GM13977 (cell line): ENCODE measurements around the gene KCNMB1.

Experiments
- DNase-seq: peaks from one replicate; pipeline ENCODE4 v3.0.0; 2012; ENCODE audit warnings: low spot score
- CTCF ChIP-seq: IDR thresholded peaks from 2 replicates; pipeline ENCODE4 v1.5.1; 2012; ENCODE audit warnings: mild to moderate bottlenecking, control low read depth; ENCODE audit not compliant: insufficient read depth; ENCODE audit errors: extremely low read depth, missing control alignments
- in situ Hi-C: fragments of 300-500 bp; cut with MboI; formaldehyde crosslinking; loops from one replicate; pipeline ENCODE4 v1.12.0; 2022; ENCODE audit warnings: low sequenced_read_pairs, low pct_unique_long_range_greater_than_20kb, mixed read lengths, inconsistent platforms; ENCODE audit not compliant: unreplicated experiment

KCNMB1 gene

GRCh38 chr5:170402508-170402907 lies 13.3 kb upstream of the KCNMB1 start:
- TF ChIP-seq CTCF = no peak
- in situ Hi-C loops = no loop called here
- DNase-seq = no peak

GRCh38 chr5:170397059-170397458 lies 7.9 kb upstream of the KCNMB1 start:
- DNase-seq = no peak
- TF ChIP-seq CTCF = no peak
- in situ Hi-C loops = no loop called here

- in situ Hi-C loops = no loop called here
- no peak for TF ChIP-seq CTCF
- DNase-seq = no peak
These were observed 4.8 kb upstream of the KCNMB1 start for GRCh38 chr5:170393958-170394357.

GRCh38 chr5:170393235-170393634 lies 4.1 kb upstream of the KCNMB1 start:
- no peak for DNase-seq
- TF ChIP-seq CTCF = no peak
- in situ Hi-C loops = no loop called here

GRCh38 chr5:170390472-170390871 lies 1.3 kb upstream of the KCNMB1 start:
- no peak for TF ChIP-seq CTCF
- in situ Hi-C loops = no loop called here
- DNase-seq = no peak

GRCh38 chr5:170389550-170389892 lies 354 bp upstream of the KCNMB1 start:
- no peak for TF ChIP-seq CTCF
- in situ Hi-C loops = no loop called here
- no peak for DNase-seq
